Mesothelial cell of epicardium (in vitro differentiated cells): ENCODE data around the gene ZNF70. TPM values are rescaled to one million over a fixed set of nuclear protein-coding genes. Genes with fewer than 3 reads are reported as not detected.

ENCODE experiments used
- DNase-seq, 2 experiments: peaks; one replicate each; pipeline ENCODE4 v3.0.0; 2021; ENCODE audit warnings: low spot score in 2 of 2; ENCODE audit not compliant: unreplicated experiment in 2 of 2
- H3K27ac Mint-ChIP-seq: 2 replicates; pipeline ENCODE4 v1.8.0; 2021; ENCODE audit warnings: mixed read lengths
- H3K27me3 Mint-ChIP-seq: 2 replicates; pipeline ENCODE4 v1.8.0; 2021; ENCODE audit warnings: low read depth, mixed read lengths
- H3K36me3 Mint-ChIP-seq: 2 replicates; pipeline ENCODE4 v1.8.0; 2021; ENCODE audit warnings: mixed read lengths
- H3K4me1 Mint-ChIP-seq: 2 replicates; pipeline ENCODE4 v1.8.0; 2021; ENCODE audit warnings: mixed read lengths
- H3K4me3 Mint-ChIP-seq: 2 replicates; pipeline ENCODE4 v1.8.0; 2021; ENCODE audit warnings: mild to moderate bottlenecking, moderate library complexity, mixed read lengths
- H3K9me3 Mint-ChIP-seq: 2 replicates; pipeline ENCODE4 v1.8.0; 2021; ENCODE audit warnings: mixed read lengths
- total RNA-seq: library from RNA; stranded (reverse); gene quantifications from 3 replicates; pipeline ENCODE4 v1.2.1, GENCODE V29; 2021
- TF ChIP-seq, protein P1 (sequence below): fragments of 200-600 bp; sonication (generic); IDR thresholded peaks from one replicate; pipeline ENCODE4 v1.5.0; 2021; ENCODE audit warnings: antibody characterized with exemption; ENCODE audit not compliant: unreplicated experiment

Gene ZNF70
- total RNA-seq, 1 donor from 2014 or later, result 17.8 TPM

DNA sequence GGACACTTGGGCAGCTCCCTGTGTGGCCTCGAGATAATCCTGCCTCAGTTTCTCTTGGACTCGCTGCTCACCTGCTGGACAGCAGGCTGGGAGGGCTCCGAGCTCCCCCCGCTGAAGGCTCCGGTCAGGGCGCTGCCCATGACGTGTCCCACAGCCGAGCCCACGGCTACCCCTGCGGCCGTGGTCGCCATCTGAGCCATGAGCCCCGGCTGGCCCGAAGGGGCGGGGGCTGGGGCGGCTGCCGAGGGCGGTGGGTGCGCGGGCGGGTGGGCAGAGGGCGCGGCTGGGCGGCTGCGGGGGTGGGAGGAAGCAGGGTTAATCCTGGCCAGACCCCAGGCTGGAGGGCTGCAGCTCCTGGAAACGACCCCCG is 16.4 kb upstream of the ZNF70 start:
- no peaks in the 10 kb centered on the region for H3K27me3 Mint-ChIP-seq
- peaks cover 28% of the 10 kb centered on the region for H3K4me1 Mint-ChIP-seq
- H3K27ac Mint-ChIP-seq, result no peak overlapping the region
- H3K9me3 Mint-ChIP-seq, result no peaks in the 10 kb centered on the region
- H3K36me3 Mint-ChIP-seq, result peaks cover 3% of the 10 kb centered on the region
- no peak for DNase-seq
- TF ChIP-seq, protein P1, sequence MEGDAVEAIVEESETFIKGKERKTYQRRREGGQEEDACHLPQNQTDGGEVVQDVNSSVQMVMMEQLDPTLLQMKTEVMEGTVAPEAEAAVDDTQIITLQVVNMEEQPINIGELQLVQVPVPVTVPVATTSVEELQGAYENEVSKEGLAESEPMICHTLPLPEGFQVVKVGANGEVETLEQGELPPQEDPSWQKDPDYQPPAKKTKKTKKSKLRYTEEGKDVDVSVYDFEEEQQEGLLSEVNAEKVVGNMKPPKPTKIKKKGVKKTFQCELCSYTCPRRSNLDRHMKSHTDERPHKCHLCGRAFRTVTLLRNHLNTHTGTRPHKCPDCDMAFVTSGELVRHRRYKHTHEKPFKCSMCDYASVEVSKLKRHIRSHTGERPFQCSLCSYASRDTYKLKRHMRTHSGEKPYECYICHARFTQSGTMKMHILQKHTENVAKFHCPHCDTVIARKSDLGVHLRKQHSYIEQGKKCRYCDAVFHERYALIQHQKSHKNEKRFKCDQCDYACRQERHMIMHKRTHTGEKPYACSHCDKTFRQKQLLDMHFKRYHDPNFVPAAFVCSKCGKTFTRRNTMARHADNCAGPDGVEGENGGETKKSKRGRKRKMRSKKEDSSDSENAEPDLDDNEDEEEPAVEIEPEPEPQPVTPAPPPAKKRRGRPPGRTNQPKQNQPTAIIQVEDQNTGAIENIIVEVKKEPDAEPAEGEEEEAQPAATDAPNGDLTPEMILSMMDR, result no peak
- peak overlapping the region; percentile 86 for H3K4me3 Mint-ChIP-seq

DNA sequence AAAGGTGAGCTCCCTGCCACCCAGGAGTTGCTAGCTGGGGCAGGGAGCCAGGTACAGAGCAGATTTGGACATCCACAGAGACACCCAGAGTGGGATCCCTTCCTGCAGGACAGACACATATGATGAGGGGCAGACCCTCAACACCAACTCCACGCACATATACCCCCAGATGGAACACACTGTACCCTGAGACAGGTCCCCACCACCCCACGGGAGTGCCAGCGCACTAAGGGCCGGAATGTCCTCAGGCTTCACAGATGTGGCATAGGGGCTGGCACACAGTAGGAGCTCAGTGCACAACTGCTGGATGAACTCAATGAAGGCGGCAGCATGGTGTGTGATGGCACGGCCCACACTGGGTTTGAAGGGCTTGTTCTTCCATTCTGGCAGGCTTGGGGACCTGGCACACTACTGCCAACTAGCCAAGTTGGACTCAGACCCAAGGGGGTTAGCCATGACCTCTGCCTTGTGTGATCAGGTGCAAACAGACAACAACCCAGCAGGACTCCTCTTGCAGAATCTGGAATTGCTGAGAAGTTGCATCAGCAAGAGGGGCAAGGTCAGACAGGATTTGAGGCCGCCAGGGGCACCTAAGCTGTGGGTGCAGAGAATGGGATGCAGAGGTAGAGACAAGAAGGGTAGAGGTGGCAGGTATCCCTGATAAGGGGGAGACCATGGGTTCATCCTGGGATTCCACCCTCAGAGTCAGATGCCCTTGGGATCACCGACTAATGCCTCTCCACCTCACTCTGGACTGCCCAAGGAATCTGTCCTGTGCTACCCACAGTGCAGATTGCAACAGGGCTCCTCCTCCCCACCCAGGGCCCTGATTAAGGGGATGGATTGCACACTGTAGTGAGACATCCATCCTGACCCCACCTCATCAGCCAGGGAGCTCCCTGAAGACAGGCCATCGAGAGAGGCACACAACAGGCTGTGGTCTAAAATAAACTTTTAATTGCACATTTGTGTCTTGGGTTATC is 14.3 kb upstream of the ZNF70 start:
- Mint-ChIP-seq H3K4me3 (peak overlapping the region; percentile 22), H3K27ac (peak overlapping the region; percentile 66), H3K27me3 (no peaks in the 10 kb centered on the region), H3K4me1 (peaks cover 22% of the 10 kb centered on the region), H3K9me3 (no peaks in the 10 kb centered on the region), H3K36me3 (peaks cover 3% of the 10 kb centered on the region)
- TF ChIP-seq, protein P1, result no peak
- DNase-seq, result no peak

DNA sequence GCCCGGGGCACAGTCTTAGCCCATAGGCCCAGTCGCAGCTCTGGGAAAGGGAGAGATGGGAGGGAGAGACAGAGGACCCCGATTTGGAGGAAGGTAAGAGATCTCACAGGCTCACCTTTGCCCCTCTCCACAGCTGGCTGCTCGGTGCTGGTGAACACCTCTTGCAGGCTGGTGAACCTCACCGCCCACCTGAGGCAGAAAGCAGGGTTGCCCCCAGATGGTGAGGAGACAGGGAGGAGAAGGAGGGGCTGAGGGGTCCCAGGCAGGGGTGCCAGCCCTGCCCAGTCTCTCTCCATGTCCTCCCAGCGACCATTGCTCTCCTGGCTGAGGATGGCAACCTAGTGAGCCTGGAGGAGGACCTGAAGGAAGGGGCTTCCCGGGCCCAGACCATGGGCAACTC is 13.0 kb upstream of the ZNF70 start:
- Mint-ChIP-seq H3K27ac (peak overlapping the region; percentile 50), H3K4me1 (peaks cover 14% of the 10 kb centered on the region), H3K9me3 (no peaks in the 10 kb centered on the region), H3K36me3 (peaks cover 3% of the 10 kb centered on the region), H3K4me3 (peak overlapping the region; percentile 34), H3K27me3 (no peaks in the 10 kb centered on the region)
- TF ChIP-seq, protein P1, result no peak
- no peak for DNase-seq

DNA sequence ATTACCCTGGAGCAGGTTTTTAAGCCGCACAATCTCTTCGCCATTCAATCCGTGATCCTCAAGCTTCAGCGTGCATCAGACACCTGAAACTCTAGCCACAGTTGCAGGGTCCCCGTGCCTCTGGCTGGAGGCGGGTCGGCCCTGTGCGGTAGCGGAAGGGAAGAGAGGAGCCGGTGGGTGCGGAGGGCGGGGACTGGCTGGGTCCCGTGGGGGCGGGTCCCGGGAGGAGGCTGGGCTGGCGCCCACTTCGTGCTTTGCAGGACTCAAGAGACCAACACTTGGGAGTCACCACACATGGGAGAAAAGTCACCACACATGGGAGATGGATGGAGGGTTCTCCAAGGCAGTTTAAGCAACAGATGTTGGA is 12.7 kb upstream of the ZNF70 start:
- peak overlapping the region; percentile 34 for H3K4me3 Mint-ChIP-seq
- DNase-seq, result no peak
- TF ChIP-seq, protein P1, result no peak
- H3K4me1 Mint-ChIP-seq, result peaks cover 14% of the 10 kb centered on the region
- peak overlapping the region; percentile 50 for H3K27ac Mint-ChIP-seq
- H3K36me3 Mint-ChIP-seq, result peaks cover 3% of the 10 kb centered on the region
- no peaks in the 10 kb centered on the region for H3K27me3 Mint-ChIP-seq
- H3K9me3 Mint-ChIP-seq, result no peaks in the 10 kb centered on the region

DNA sequence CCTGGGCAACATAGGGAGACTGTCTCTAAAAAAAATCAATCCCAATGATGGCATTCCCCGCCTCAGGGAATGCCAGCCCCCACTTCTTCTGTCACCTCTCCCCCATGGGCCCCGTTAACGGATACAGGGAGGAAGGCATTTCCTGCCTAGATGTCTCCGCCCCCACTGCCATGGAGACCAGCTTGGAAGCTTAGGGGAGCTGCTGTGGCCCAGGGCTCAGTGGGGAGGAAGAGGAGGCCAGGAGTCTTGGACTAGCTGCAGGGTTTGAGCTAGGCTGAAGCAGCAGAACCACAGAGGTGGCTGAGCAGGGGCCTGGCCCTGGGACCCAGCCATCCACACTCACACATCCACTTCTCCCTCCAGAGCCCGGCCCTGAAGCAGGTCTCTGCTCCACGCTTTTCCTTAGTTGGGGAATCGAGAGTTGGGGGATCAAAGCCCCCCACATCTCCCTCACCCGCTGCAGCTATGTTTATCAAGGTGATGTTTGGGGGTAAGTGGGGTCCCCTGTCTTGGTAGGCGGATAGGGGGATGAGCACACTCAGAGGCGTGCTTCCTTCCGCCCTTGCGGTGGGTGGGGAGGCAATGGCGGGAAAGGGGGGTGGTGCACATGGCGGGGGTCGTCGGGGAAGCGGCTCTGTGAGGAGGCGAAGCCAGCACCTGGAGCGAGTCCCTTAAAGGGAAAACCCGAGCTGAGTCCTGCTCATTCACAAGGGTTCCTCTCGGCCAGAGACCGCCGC is 12.1 kb upstream of the ZNF70 start, which contains the start of gene C22orf15:
TSS of gene C22orf15 (plus strand) at position 149 of the 737 bp plus-strand sequence. CDS start at position 466, 317 bp downstream.
- Mint-ChIP-seq H3K36me3 (peaks cover 3% of the 10 kb centered on the region), H3K4me1 (peaks cover 14% of the 10 kb centered on the region), H3K27ac (peak within 1 kb of the TSS; percentile 50), H3K27me3 (no peaks in the 10 kb centered on the region), H3K4me3 (peak within 1 kb of the TSS; percentile 34), H3K9me3 (no peaks in the 10 kb centered on the region)
- DNase-seq, result no peak
- TF ChIP-seq, protein P1, result no peak
